ENCODE data around the gene GNG2. TPM values are rescaled to one million over a fixed set of nuclear protein-coding genes. Genes with fewer than 3 reads are reported as not detected.
A peak's percentile ranks its signal among the peaks of the same experiment; 100 is the strongest.

The GNG2 gene
- total and polyA plus RNA-seq, 2 donors (not counting 1 experiment from before 2014, with no cell fraction given) = 21.1 to 21.5 TPM

GRCh38 chr14:51954657-51955056 lies 94.2 kb downstream of the GNG2 start:
- no peak overlapping the region for H3K27ac ChIP-seq (ENCODE audit: insufficient read depth, low read length)
- H2AFZ ChIP-seq (ENCODE audit: low read length) = no peak overlapping the region
- H3K79me2 ChIP-seq (ENCODE audit: control insufficient read depth, insufficient read depth, low read length) = no peaks in the 10 kb centered on the region
- peaks cover 1% of the 10 kb centered on the region for H3K9me3 ChIP-seq (ENCODE audit: control insufficient read depth, insufficient read depth, low read depth, low read length)
- no peaks in the 10 kb centered on the region for H3K36me3 ChIP-seq (ENCODE audit: control insufficient read depth, insufficient read depth, low read length)
- no peaks in the 10 kb centered on the region for H3K4me1 ChIP-seq (ENCODE audit: control insufficient read depth, extremely low read depth, insufficient read depth, low read length)
- H3K9ac ChIP-seq (ENCODE audit: insufficient read depth, low read length) = no peak overlapping the region
- H3K4me3 ChIP-seq (replicated peaks in 1 of 4; ENCODE audit: control extremely low read depth in 1 of 4, insufficient read depth in 1 of 4, low read depth in 3 of 4, low read length in 4 of 4) = no peak overlapping the region
- no peaks in the 10 kb centered on the region for H3K27me3 ChIP-seq (ENCODE audit: control insufficient read depth, insufficient read depth, low read length)
- TF ChIP-seq, protein P1, sequence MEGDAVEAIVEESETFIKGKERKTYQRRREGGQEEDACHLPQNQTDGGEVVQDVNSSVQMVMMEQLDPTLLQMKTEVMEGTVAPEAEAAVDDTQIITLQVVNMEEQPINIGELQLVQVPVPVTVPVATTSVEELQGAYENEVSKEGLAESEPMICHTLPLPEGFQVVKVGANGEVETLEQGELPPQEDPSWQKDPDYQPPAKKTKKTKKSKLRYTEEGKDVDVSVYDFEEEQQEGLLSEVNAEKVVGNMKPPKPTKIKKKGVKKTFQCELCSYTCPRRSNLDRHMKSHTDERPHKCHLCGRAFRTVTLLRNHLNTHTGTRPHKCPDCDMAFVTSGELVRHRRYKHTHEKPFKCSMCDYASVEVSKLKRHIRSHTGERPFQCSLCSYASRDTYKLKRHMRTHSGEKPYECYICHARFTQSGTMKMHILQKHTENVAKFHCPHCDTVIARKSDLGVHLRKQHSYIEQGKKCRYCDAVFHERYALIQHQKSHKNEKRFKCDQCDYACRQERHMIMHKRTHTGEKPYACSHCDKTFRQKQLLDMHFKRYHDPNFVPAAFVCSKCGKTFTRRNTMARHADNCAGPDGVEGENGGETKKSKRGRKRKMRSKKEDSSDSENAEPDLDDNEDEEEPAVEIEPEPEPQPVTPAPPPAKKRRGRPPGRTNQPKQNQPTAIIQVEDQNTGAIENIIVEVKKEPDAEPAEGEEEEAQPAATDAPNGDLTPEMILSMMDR (conservative IDR thresholded peaks at IDR 0.05 in 1 of 2, IDR thresholded peaks at IDR 0.05 in 1 of 2; ENCODE audit: low read depth in 1 of 2, low read length in 2 of 2) = no peak
- no peak for TF ChIP-seq EZH2 (IDR thresholded peaks at IDR 0.05; ENCODE audit: low read length, missing control alignments)
- H3K4me2 ChIP-seq (ENCODE audit: extremely low read depth, insufficient read depth, low read length) = no peak overlapping the region
- no peaks in the 10 kb centered on the region for H4K20me1 ChIP-seq (ENCODE audit: control insufficient read depth, extremely low read depth, insufficient read depth, low read length)
- DNase-seq (ENCODE audit: low read depth in 2 of 2) = no peak

DNA sequence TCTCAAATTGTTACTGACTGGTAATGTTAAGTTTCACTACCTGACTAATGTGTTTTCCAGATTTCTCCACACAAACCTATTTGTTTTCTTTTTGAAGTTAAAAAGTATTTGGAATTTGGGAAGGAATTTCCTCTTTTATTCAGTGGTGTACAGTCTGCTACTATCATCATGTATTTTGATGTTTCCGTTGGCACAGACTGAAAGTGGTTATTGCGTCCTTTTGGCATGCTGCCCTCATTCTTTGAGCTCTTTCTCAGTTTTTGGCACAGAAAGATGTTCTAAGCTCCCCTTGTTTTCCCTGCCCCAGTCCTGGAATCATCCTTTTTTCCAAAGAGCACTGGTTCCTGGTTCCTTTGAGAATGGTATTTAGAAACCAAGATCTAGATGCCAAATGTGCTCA lies 97.5 kb downstream of the GNG2 start:
- Histone ChIP-seq H3K4me3 (replicated peaks in 1 of 4; ENCODE audit: control extremely low read depth in 1 of 4, insufficient read depth in 1 of 4, low read depth in 3 of 4, low read length in 4 of 4) (no peak overlapping the region), H4K20me1 (ENCODE audit: control insufficient read depth, extremely low read depth, insufficient read depth, low read length) (no peaks in the 10 kb centered on the region), H3K27me3 (ENCODE audit: control insufficient read depth, insufficient read depth, low read length) (no peaks in the 10 kb centered on the region), H3K9me3 (ENCODE audit: control insufficient read depth, insufficient read depth, low read depth, low read length) (peaks cover 1% of the 10 kb centered on the region), H3K27ac (ENCODE audit: insufficient read depth, low read length) (no peak overlapping the region), H3K79me2 (ENCODE audit: control insufficient read depth, insufficient read depth, low read length) (no peaks in the 10 kb centered on the region), H3K36me3 (ENCODE audit: control insufficient read depth, insufficient read depth, low read length) (no peaks in the 10 kb centered on the region), H3K9ac (ENCODE audit: insufficient read depth, low read length) (no peak overlapping the region), H3K4me2 (ENCODE audit: extremely low read depth, insufficient read depth, low read length) (no peak overlapping the region), H2AFZ (ENCODE audit: low read length) (no peak overlapping the region), H3K4me1 (ENCODE audit: control insufficient read depth, extremely low read depth, insufficient read depth, low read length) (no peaks in the 10 kb centered on the region)
- TF ChIP-seq, protein P1 (conservative IDR thresholded peaks at IDR 0.05 in 1 of 2, IDR thresholded peaks at IDR 0.05 in 1 of 2; ENCODE audit: low read depth in 1 of 2, low read length in 2 of 2) = no peak
- no peak for TF ChIP-seq EZH2 (IDR thresholded peaks at IDR 0.05; ENCODE audit: low read length, missing control alignments)
- peak; percentile 65 to 70 for DNase-seq (ENCODE audit: low read depth in 2 of 2)

DNA sequence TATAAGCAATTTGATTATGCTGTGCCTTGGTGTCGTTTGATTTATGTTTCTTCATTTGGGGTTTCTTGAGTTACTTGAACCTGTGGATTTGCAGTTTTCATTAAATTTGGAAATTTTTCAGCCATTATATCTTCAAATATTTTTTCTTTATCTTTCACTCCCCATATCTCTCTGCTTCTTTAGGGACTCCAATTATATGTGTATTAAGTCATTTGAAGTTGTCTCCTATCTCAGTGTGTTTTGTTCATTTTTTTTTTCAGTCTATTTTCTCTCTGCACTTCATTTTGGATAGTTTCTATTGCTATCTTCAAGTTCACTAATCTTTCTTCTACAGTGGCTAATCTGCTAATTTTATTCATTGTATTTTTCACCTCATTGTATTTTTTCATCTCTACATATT lies 99.5 kb downstream of the GNG2 start:
- Histone ChIP-seq H3K79me2 (ENCODE audit: control insufficient read depth, insufficient read depth, low read length) (no peaks in the 10 kb centered on the region), H3K9me3 (ENCODE audit: control insufficient read depth, insufficient read depth, low read depth, low read length) (peaks cover 1% of the 10 kb centered on the region), H3K4me2 (ENCODE audit: extremely low read depth, insufficient read depth, low read length) (no peak overlapping the region), H4K20me1 (ENCODE audit: control insufficient read depth, extremely low read depth, insufficient read depth, low read length) (no peaks in the 10 kb centered on the region), H3K4me3 (replicated peaks in 1 of 4; ENCODE audit: control extremely low read depth in 1 of 4, insufficient read depth in 1 of 4, low read depth in 3 of 4, low read length in 4 of 4) (no peak overlapping the region), H3K27me3 (ENCODE audit: control insufficient read depth, insufficient read depth, low read length) (no peaks in the 10 kb centered on the region), H3K36me3 (ENCODE audit: control insufficient read depth, insufficient read depth, low read length) (no peaks in the 10 kb centered on the region), H3K27ac (ENCODE audit: insufficient read depth, low read length) (no peak overlapping the region), H2AFZ (ENCODE audit: low read length) (no peak overlapping the region), H3K4me1 (ENCODE audit: control insufficient read depth, extremely low read depth, insufficient read depth, low read length) (no peaks in the 10 kb centered on the region), H3K9ac (ENCODE audit: insufficient read depth, low read length) (no peak overlapping the region)
- no peak for TF ChIP-seq EZH2 (IDR thresholded peaks at IDR 0.05; ENCODE audit: low read length, missing control alignments)
- TF ChIP-seq, protein P1 (conservative IDR thresholded peaks at IDR 0.05 in 1 of 2, IDR thresholded peaks at IDR 0.05 in 1 of 2; ENCODE audit: low read depth in 1 of 2, low read length in 2 of 2) = no peak
- DNase-seq (ENCODE audit: low read depth in 2 of 2) = no peak
